Activated CD8-positive, alpha-beta memory T cell treated with anti-CD3 and anti-CD28 coated beads, Interleukin-2, amount 50 U/mL, for 4 hours (primary cell): ENCODE results near the gene FTSJ1.

Experiments used
- DNase-seq: peaks from one replicate; pipeline ENCODE4 v3.0.0-alpha.2; 2020

Gene FTSJ1

DNA sequence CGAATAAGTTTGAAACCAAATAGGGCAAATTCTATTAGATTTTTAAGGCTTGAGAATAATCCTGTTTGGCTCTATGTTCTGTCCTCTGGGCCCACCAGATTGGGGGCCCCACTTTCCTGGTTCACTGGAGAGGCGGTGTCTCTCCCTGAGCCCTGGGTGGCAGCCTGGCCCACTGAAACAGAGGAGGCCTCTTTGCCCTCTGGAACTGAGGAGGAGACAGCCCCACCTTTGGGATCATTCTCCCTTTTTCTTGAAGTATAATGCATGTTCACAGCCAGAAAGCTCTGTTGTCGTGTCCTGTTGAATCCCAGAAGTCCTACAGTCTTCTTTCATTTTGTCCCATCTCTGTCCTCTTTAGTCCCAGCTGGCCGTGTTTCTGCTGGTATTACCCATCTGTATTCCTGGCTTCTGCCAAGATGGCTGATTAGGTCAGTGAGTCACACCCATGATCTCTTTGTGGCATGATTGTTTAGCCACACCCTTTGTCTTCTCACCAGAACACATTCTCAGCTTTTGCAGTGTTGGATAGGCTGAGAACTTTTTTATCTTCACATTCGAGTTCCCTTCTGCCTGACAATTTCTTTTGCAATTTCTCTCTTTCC, 55.5 kb downstream of the FTSJ1 start:
- DNase-seq = no peak

DNA sequence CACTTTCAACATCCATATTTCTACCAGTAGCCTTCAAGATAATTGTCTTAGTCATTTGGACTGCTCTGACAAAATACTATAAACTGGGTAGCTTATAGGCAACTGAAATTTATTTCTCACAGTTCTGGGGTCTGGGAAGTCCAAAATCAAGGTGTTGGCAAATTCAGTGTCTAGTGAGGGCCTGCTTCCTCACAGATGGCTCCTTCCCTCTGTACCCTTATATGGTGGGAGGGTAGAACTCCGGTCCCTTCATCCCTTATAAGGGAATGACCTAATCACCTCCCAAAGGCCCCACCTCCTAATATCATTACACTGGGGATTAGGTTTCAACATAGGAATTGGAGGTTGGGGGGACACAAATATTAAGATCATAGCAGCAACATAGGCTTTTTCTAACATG, 56.2 kb downstream of the FTSJ1 start:
- DNase-seq = no peak

DNA sequence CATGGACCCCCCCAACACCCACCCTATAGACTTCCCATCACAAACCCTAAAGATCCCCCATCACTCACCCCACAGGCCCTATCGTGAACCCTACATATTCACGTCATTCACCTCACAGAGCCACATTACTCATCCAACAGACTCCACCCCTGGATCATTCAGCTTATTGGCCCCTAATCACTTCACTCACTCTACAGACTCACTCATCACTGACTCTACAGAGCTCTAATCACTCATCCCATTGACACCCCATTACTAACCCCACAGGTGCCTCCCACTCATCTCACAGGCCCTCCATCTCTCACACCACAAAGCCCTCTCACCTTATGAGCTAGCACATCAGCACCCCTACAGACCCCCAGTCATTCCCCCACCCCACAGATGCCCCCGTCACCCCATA, 57.2 kb downstream of the FTSJ1 start:
- no peak for DNase-seq
